Cardiac muscle cell (in vitro differentiated cells and primary cell): ENCODE data around the gene COP1. TPM values are rescaled to one million over a fixed set of nuclear protein-coding genes. Genes with fewer than 3 reads are reported as not detected.
A peak's percentile ranks its signal among the peaks of the same experiment; 100 is the strongest.
"Not testable (repeated sequence)": the region's sequence is repeated elsewhere in the genome, so short reads cannot be mapped to it uniquely, and the experiment has no call there.

Source experiments
- DNase-seq, 2 donors: peaks; one replicate each; pipeline versions ENCODE4 v3.0.0 to v3.0.0-alpha.2; 2010 to 2017; ENCODE audit warnings: low read depth in 1 of 2, low spot score in 1 of 2
- H3K27ac ChIP-seq: fragments of 200-600 bp; sonication (generic); 2 replicates; pipeline ENCODE4 v1.5.1; 2016
- H3K27me3 ChIP-seq: fragments of 200-600 bp; sonication (generic); 2 replicates; pipeline ENCODE4 v1.6.0; 2016; ENCODE audit warnings: control low read depth
- H3K36me3 ChIP-seq: fragments of 200-600 bp; sonication (generic); 2 replicates; pipeline ENCODE4 v1.5.1; 2016; ENCODE audit warnings: control low read depth
- H3K4me1 ChIP-seq: fragments of 200-600 bp; sonication (generic); 2 replicates; pipeline ENCODE4 v1.8.1; 2017; ENCODE audit warnings: low read depth, mild to moderate bottlenecking, mixed run types
- H3K4me3 ChIP-seq: fragments of 200-600 bp; sonication (generic); 2 replicates; pipeline ENCODE4 v1.5.1; 2016; ENCODE audit warnings: mild to moderate bottlenecking
- H3K9me3 ChIP-seq: fragments of 200-600 bp; sonication (generic); 2 replicates; pipeline ENCODE4 v1.5.1; 2017; ENCODE audit warnings: low read depth, mild to moderate bottlenecking, control low read depth
- CTCF ChIP-seq: IDR thresholded peaks from 2 replicates; pipeline ENCODE4 v1.5.1; 2012; ENCODE audit warnings: low read depth, mild to moderate bottlenecking, low read length
- polyA plus RNA-seq: library from polyadenylated mRNA; unstranded; fragments of >200 nt; fragmentation: Nextera tagmentation; extraction: Ambion mirVana; gene quantifications from 2 replicates; pipeline ENCODE4 v1.2.1, GENCODE V29; 2016
- total RNA-seq: library from RNA; depleted of rRNA; stranded (reverse); fragments of >200 nt; gene quantifications from 2 replicates; pipeline ENCODE4 v1.2.3, GENCODE V29; 2016

Gene COP1
- total and polyA plus RNA-seq, 2 experiments from 2014 or later = 58.8 to 71.3 TPM

DNA sequence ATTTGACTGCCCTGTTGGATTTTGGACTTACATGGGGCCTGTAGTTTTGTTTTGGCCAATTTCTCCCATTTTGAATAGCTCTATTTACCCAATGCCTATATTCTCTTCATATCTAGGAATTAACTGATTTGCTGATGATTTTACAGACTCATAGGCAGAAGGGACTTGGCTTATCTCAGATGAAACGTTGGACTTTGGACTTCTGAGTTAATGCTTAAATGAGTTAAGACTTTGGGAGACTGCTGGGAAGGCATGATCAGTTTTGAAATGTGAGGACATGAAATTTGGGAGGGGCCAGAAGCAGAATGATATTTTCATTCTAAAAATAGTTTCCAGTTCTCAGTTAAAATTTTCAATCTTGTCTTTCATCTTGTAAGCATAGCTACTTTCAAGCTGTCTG is 222.3 kb downstream of the COP1 start:
- no peak overlapping the region for H3K27ac ChIP-seq
- H3K36me3 ChIP-seq = peaks cover 18% of the 10 kb centered on the region
- no peak for DNase-seq
- TF ChIP-seq CTCF = no peak
- H3K4me1 ChIP-seq = no peaks in the 10 kb centered on the region
- H3K4me3 ChIP-seq = no peak overlapping the region
- H3K27me3 ChIP-seq = no peaks in the 10 kb centered on the region
- H3K9me3 ChIP-seq = no peaks in the 10 kb centered on the region

GRCh38 chr1:175984057-175984812 is 222.9 kb downstream of the COP1 start:
- H3K4me1 ChIP-seq = no peaks in the 10 kb centered on the region
- TF ChIP-seq CTCF = no peak
- no peak overlapping the region for H3K27ac ChIP-seq
- H3K36me3 ChIP-seq = peaks cover 18% of the 10 kb centered on the region
- no peak for DNase-seq
- no peaks in the 10 kb centered on the region for H3K27me3 ChIP-seq
- H3K4me3 ChIP-seq = no peak overlapping the region
- no peaks in the 10 kb centered on the region for H3K9me3 ChIP-seq

DNA sequence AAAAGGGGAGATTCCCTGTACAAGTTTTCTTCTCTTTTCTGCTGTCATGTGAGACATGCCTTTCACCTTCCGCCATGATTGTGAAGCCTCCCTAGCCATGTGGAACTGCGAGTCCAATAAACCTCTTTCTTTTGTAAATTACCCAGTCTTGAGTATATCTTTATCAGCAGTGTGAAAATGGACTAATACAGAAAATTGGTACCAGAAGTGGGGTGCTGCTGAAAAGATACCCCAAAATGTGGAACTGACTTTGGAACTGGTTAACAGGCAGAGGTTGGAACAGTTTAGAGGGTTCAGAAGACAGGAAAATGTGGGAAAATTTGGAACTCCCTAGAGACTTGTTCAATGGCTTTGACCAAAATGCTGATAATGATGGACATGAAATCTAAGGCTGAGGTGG is 223.7 kb downstream of the COP1 start:
- DNase-seq, H3K27ac ChIP-seq, H3K4me1 ChIP-seq, H3K27me3 ChIP-seq, H3K9me3 ChIP-seq, H3K4me3 ChIP-seq: not testable (repeated sequence)
- peaks cover 18% of the 10 kb centered on the region for H3K36me3 ChIP-seq

GRCh38 chr1:175981128-175981527 is 226.0 kb downstream of the COP1 start:
- Histone ChIP-seq H3K4me1 (no peaks in the 10 kb centered on the region), H3K9me3 (no peaks in the 10 kb centered on the region), H3K4me3 (no peak overlapping the region), H3K27ac (no peak overlapping the region), H3K36me3 (no peaks in the 10 kb centered on the region), H3K27me3 (no peaks in the 10 kb centered on the region)
- no peak for TF ChIP-seq CTCF
- DNase-seq = no peak

DNA sequence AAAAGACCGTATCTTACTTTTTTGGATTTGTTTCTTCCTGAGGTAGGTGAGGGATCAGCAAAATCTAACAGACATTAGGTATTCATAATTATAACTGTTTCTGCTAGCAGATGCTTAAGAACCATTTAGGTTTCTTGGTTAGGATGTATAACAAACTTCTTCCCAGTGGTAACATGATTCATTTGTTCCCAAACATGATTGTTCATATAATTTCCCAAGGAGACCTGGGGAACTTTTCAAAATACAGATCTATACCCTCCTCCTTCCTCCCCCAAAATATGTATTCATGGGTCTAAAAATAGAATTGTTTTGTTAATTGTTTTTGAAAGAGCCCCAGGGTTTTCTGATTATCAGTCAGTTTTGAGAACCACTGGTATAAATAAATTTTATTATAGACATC is 228.2 kb downstream of the COP1 start:
- TF ChIP-seq CTCF = no peak
- peak in 1 of 2 donors; percentile 19 for DNase-seq
- Histone ChIP-seq H3K36me3 (no peaks in the 10 kb centered on the region), H3K9me3 (no peaks in the 10 kb centered on the region), H3K4me1 (no peaks in the 10 kb centered on the region), H3K27me3 (no peaks in the 10 kb centered on the region), H3K4me3 (no peak overlapping the region), H3K27ac (no peak overlapping the region)

GRCh38 chr1:175978476-175978875 is 228.6 kb downstream of the COP1 start:
- DNase-seq = peak in 1 of 2 donors; percentile 50
- Histone ChIP-seq H3K27ac (no peak overlapping the region), H3K27me3 (no peaks in the 10 kb centered on the region), H3K36me3 (no peaks in the 10 kb centered on the region), H3K4me1 (no peaks in the 10 kb centered on the region), H3K4me3 (no peak overlapping the region), H3K9me3 (no peaks in the 10 kb centered on the region)
- no peak for TF ChIP-seq CTCF
